OCI-LY7 (cell line): Measurements from ENCODE around the gene AMZ2.
"Not testable (repeated sequence)": the region's sequence is repeated elsewhere in the genome, so short reads cannot be mapped to it uniquely, and the experiment has no call there.

Experiments
- CTCF ChIP-seq: fragments of 200-600 bp; sonication (generic); conservative IDR thresholded peaks from 2 replicates; pipeline ENCODE4 v1.5.1; 2014; ENCODE audit warnings: mild to moderate bottlenecking, antibody characterized with exemption, low read length, moderate library complexity, mixed read lengths
- EZH2phosphoT487 ChIP-seq: fragments of 200-600 bp; sonication (generic); IDR thresholded peaks from 2 replicates; pipeline ENCODE4 v1.6.1; 2018; ENCODE audit warnings: low read depth, borderline replicate concordance, mild to moderate bottlenecking, mixed run types, antibody characterized with exemption, low read length, moderate library complexity, mixed read lengths

- TF ChIP-seq CTCF, EZH2phosphoT487: not testable (repeated sequence)
These were observed 5.6 kb downstream of the AMZ2 start for GRCh38 chr17:68253426-68253825.
